ENCODE results near the gene MLN.

The MLN gene

DNA sequence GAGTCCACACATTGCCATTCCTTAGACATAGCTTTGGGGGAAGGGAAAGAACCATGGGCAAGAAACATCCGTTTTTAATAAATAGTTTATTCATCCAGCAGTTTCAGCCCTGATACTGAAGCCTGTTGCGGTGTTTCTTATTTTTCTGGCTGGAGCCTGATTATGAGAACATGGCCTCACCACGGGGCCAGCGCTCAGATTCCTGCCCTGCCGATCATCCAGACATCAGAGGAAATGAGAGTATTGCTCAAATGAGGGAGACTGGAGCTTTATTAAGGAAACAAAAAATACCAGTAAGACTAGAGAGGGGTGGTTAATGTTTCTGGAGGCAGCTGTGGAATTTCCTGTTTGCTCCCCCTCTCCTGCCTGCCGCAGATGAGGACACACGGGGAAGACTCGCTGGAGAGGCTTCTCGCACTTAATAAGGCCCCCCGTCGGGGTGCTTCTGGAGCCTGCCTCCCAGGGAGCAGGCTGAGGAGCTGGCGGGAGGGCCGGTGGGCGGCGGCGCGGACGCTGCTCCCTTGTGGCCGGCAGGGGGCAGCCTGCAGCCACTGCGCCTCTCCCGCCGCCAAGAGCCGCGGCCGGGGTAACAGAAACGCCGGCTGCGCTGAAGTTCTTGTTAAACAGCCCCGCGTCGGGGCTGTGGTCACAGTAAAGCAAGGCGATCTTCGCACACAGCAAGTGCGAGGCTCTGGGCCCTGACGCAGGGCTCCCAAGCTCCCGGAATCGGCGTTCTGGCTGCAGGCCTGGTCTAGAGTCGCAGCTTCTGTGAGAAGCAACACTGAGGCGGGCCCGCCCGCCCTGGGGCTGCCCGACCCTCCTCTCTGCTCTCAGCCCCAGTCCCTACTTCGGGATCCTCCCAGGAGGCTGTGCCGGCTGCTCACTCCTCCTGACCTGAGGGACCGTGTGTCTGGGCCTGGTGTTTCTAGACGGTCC lies 32.4 kb downstream of the MLN start:
- no peak for DNase-seq

DNA sequence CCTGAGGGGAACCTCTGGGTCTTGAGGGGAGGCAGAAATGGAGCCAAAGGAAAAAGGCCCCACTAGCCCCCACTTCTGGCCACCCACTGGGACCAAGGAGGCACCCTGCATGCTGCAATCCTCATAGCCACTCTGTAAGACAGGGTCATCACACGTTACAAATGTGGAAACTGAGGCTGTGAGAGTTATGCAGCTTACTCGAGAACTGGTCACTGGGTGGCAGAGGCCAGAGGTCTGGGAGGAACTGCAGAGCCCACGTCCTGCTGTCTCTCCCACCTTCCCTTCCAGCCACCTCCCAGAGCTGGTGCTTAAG lies 33.0 kb downstream of the MLN start:
- DNase-seq: no peak

GRCh38 chr6:33770124-33770832 lies 33.5 kb downstream of the MLN start:
- no peak for DNase-seq

DNA sequence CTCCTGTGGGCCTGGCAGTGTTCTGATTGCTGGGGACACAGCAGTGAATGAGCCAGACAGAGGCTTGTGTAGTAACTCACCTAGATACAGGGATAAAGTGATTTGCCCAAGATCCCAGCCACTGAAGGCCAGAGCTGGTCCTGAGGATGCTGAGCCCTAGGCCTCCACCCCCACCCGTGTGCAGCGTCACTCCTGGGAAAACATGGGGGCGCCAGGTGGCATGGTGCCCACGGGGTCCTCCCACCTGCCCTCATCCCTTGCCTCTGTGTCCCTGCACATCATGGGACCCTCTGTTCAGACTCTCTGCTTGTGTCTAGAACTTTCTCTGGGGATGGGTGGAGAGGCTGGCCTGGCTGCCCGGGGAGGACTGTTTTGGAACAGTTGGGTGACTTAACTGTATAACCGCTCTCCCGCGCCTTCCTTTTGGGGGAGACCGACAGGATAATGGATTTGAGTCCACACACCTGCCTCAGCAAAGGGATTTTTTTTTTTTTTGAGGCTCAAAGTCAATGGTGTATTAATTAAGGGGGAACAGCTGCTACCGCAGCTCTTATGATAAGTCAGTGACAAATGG lies 34.5 kb downstream of the MLN start:
- no peak for DNase-seq

DNA sequence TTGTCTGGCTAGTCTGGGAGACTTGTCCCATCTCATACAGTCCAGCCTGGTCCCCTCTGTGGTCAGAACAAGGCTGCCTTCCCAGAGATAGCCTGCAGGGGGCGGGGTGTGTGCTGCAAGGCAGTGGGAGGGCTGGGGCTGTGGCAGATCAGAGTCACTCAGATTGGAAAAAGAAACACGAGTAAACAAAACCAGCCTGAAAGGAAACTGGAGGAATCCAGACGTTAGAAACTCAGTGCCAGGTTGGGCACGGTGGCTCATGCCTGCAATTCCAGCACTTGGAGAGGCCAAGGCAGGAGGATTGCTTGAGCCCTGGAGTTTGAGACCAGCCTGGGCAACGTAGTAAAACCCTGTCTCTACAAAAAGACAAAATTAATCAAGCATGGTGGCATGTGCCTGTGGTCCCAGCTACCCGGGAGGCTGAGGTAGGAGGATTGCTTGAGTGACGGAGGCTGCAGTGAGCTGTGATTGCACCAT lies 35.1 kb downstream of the MLN start:
- peak; percentile 59 for DNase-seq

- no peak for DNase-seq
Observed at GRCh38 chr6:33766921-33767907, 36.6 kb downstream of the MLN start.

- no peak for DNase-seq
Observed at GRCh38 chr6:33765368-33765767, 38.4 kb downstream of the MLN start.

- DNase-seq: no peak
Observed at GRCh38 chr6:33764036-33764435, 39.8 kb downstream of the MLN start.

- no peak for DNase-seq
Observed at GRCh38 chr6:33763483-33763882, 40.3 kb downstream of the MLN start.

DNA sequence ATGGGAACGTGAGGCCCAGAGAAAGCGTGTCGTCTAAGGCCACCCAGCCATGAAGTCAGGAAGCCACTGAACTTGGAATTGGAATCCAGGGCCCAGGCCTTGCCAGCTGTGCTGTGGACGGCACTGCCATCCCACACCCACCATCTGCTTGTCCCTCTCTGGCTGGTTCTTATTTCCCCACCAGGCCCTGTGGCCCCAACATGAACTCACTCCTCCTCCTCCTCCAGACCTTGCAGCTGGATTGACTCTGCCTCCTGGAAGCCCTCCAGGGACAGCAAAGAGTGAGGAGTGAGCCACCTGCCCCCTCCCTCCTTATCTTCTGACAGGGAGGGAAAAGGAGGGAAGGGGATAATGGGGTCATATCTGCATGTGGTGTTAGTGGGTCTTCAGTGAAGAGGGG lies 41.1 kb downstream of the MLN start:
- DNase-seq: no peak

- peak; percentile 25 for DNase-seq
Observed at GRCh38 chr6:33761922-33762629, 41.7 kb downstream of the MLN start.

- DNase-seq: no peak
Observed at GRCh38 chr6:33761581-33761921, 42.3 kb downstream of the MLN start.

DNA sequence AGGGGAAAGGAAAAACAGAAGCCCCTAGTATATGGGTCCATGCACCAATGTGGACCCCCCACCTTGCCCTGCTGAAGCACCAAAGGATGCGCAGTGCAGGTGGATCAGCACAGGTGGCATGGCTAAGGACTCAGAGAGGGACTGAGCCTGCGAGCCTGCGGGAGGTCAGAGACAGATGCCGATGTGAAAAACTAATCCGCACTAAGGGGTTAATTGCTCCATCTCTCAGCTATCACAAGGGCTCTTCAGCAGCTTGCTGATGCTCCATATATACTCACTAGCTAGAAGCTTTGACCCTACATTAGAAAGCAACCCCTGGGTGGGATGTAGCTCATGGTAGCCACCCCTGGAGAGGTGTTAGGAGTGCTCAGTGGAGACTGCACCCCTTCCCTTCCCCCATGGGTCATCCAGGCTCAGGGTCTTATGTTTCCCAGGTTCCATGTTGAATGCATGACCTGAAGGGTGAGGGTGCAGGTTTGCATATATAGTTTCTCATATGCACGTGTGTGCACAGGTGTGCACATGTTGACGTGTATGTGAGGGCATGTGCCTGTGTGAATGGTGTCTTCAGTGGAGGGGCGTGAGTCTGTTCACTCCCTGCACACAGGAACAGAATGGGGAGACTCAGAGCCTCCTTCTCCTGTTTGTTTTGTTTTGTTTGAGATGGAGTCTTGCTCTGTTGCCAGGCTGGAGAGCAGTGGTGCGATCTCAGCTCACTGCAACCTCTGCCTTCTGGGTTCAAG lies 43.7 kb downstream of the MLN start:
- DNase-seq: no peak

GRCh38 chr6:33758815-33759216 lies 45.0 kb downstream of the MLN start:
- peak; percentile 18 for DNase-seq

DNA sequence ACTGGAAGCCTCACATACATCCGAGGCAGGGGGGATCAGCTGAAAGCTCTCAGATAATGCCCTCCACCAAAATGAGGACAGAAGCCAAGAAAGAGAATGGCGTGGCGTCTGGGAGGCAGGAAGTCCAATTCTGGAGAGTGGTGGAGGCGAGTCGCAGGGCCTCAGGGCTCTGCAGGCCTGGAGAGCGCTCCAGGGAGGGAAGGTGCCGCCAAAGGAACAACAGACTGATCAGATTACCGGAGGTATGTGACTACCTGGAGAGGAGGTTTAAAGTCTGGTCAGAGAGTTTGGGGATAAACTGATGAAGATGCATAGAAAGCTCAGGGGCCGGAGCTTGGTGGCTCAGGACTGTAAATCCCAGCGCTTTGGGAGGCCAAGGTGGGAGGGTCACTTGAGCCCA lies 45.9 kb downstream of the MLN start:
- no peak for DNase-seq

DNA sequence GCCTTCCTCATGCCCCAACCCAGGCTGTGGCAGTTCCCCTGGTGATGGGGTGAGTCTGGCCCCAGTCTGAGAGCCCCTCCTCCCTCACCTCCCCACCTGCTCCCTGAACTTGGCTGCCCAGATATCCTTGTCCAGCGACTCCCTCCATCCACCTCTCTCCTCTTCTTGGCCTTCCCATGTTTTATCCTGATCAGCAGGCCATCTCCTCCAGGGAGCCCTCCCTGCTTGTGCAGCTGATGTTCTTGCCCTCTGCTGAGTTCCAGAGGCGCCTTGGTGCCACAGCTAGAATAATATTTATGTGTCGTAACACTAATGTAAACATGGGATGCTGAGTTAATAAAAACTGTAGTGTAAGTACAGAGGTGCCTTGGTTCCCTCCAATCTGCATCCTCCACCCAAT lies 46.7 kb downstream of the MLN start:
- no peak for DNase-seq

GRCh38 chr6:33756211-33756954 lies 47.4 kb downstream of the MLN start:
- DNase-seq: no peak

GRCh38 chr6:33755070-33755869 lies 48.5 kb downstream of the MLN start:
- DNase-seq: no peak

- no peak for DNase-seq
Observed at GRCh38 chr6:33754222-33754621, 49.6 kb downstream of the MLN start.

DNA sequence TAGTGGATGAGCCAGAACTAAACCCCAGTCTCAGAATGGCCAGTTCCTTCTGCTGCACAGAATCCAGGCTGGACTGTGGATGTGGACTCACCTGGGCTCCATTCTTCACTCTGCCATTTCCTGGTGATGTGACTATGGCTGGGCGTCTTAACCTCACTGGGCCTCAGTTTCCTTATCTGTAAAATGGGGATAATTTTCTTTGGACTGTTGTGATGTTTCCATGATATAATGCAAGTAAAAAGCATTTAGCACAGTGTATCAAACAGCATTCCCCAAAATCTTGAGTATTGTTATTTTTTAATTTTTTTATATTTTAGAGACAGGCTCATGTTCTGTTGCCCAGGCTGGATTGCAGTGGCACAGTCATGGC lies 51.2 kb downstream of the MLN start:
- no peak for DNase-seq

All from NCI-H748 treated with DMSO at 0.1 percent for 48 hours (cell line).